HepG2 (cell line): Measurements from ENCODE around the gene OSBPL10. TPM values are rescaled to one million over a fixed set of nuclear protein-coding genes. Genes with fewer than 3 reads are reported as not detected.

Experiments
- ATAC-seq: fragments of 200-7000 bp; cut with Tn5 transposase; 3 replicates; pipeline ENCODE4 v1.9.1; 2020; ENCODE audit warnings: mild to moderate bottlenecking, moderate library complexity
- BruUV-seq: library from RNA; stranded (reverse); fragments of 400-500 nt; replicated peaks from 2 replicates; lab custom pipeline; 2021; lab: Mats Ljungman, UMichigan
- CTCF ChIA-PET: fragments of 300-600 bp; formaldehyde crosslinking; extraction: SDS; loops from one replicate; lab custom pipeline; 2021; ENCODE audit warnings: low total read pairs, inconsistent platforms, low intra/inter-chr PET ratio; lab: Yijun Ruan, JAX
- POLR2A ChIA-PET: fragments of 350-600 bp; sonication (Branson Sonifier 250); formaldehyde crosslinking; loops from one replicate; lab custom pipeline; 2020; ENCODE audit warnings: antibody characterized with exemption, inconsistent platforms; lab: Yijun Ruan, JAX
- DNase-seq: peaks from one replicate; pipeline ENCODE4 v3.0.0-alpha.2; 2015; ENCODE audit warnings: low spot score
- FAIRE-seq: peaks from 3 replicates; lab custom pipeline; 2011; peaks lifted over from hg19 to GRCh38; lab: Jason Lieb, UNC
- H2AFZ ChIP-seq: one replicate; pipeline ENCODE4 v1.6.1; 2011; ENCODE audit warnings: low read length, inconsistent platforms
- H3K27ac ChIP-seq: fragments of 300-600 bp; 3 replicates; pipeline ENCODE4 v1.8.0; 2011; ENCODE audit warnings: mixed run types, mild to moderate bottlenecking, mixed read lengths, low read length, inconsistent platforms; ENCODE audit not compliant: insufficient read depth; ENCODE audit errors: extremely low read length
- H3K27me3 ChIP-seq, 2 experiments: fragments of 200-600 bp in 1 of 2; 2 replicates in 1 of 2; 3 replicates in 1 of 2; pipeline versions ENCODE4 v1.6.0 to v1.8.0; 2011; ENCODE audit warnings: low read length in 2 of 2, mild to moderate bottlenecking in 2 of 2, moderate library complexity in 2 of 2, inconsistent platforms in 1 of 2; ENCODE audit not compliant: insufficient read depth in 2 of 2, control insufficient read depth in 1 of 2
- H3K36me3 ChIP-seq, 2 experiments: fragments of 200-600 bp in 1 of 2; replicated peaks in 1 of 2; 2 replicates in 1 of 2; 3 replicates in 1 of 2; pipeline versions ENCODE4 v1.5.1 to v1.8.0; 2011; ENCODE audit warnings: low read length in 2 of 2, inconsistent platforms in 1 of 2; ENCODE audit not compliant: insufficient read depth in 2 of 2, control insufficient read depth in 1 of 2
- H3K4me1 ChIP-seq: 2 replicates; pipeline ENCODE4 v1.5.1; 2012; ENCODE audit warnings: low read length, inconsistent platforms; ENCODE audit not compliant: insufficient read depth
- H3K4me2 ChIP-seq: 2 replicates; pipeline ENCODE4 v1.6.0; 2011; ENCODE audit warnings: low read depth, low read length, inconsistent platforms
- H3K4me3 ChIP-seq, 3 experiments: fragments of 200-600 bp in 1 of 3; sonication (generic), shearing (Covaris generic) in 1 of 3; replicated peaks in 1 of 3; 2 replicates each; pipeline ENCODE4 v1.5.1; 2011 to 2016; ENCODE audit warnings: low read length in 3 of 3, inconsistent platforms in 2 of 3, low read depth in 2 of 3, mild to moderate bottlenecking in 2 of 3, control low read depth in 1 of 3, mixed read lengths in 1 of 3; ENCODE audit not compliant: insufficient read depth in 1 of 3
- H3K79me2 ChIP-seq: one replicate; pipeline ENCODE4 v1.6.1; 2011; ENCODE audit warnings: low read length, inconsistent platforms; ENCODE audit not compliant: insufficient read depth
- H3K9ac ChIP-seq: 2 replicates; pipeline ENCODE4 v1.6.0; 2011; ENCODE audit warnings: mild to moderate bottlenecking, low read depth, low read length, inconsistent platforms; ENCODE audit not compliant: insufficient read depth
- H3K9me3 ChIP-seq: 2 replicates; pipeline ENCODE4 v1.5.1; 2012; ENCODE audit warnings: mild to moderate bottlenecking, low read length
- H4K20me1 ChIP-seq: 2 replicates; pipeline ENCODE4 v1.6.0; 2011; ENCODE audit warnings: inconsistent platforms, mild to moderate bottlenecking, low read length, moderate library complexity; ENCODE audit not compliant: insufficient read depth
- RFX1 ChIP-seq: fragments of 450-650 bp; IDR thresholded peaks from 2 replicates; pipeline ENCODE4 v1.6.1; 2017
- TBX2 ChIP-seq: sonication (generic); formaldehyde crosslinking; IDR thresholded peaks from 2 replicates; pipeline ENCODE4 v1.5.0; 2020; ENCODE audit warnings: missing genetic modification reagents, mild to moderate bottlenecking, borderline replicate concordance
- ZNF496 ChIP-seq: sonication (generic); formaldehyde crosslinking; IDR thresholded peaks from 2 replicates; pipeline ENCODE4 v1.8.1; 2023; ENCODE audit warnings: mild to moderate bottlenecking, moderate library complexity, missing genetic modification reagents; ENCODE audit not compliant: insufficient replicate concordance
- ZNF713 ChIP-seq: sonication (generic); formaldehyde crosslinking; IDR thresholded peaks from 2 replicates; pipeline ENCODE4 v1.4.0; 2020; ENCODE audit warnings: mild to moderate bottlenecking, missing genetic modification reagents
- ZNF879 ChIP-seq: sonication (generic); formaldehyde crosslinking; IDR thresholded peaks from 2 replicates; pipeline ENCODE4 v1.8.1; 2023; ENCODE audit warnings: missing genetic modification reagents
- WGBS: methylation state at CpG from one replicate; pipeline ENCODE4 v1.1.6; 2017; ENCODE audit warnings: low lambda C conversion rate; 5-methylcytosine and 5-hydroxymethylcytosine counted together
- in situ Hi-C: cut with HindIII; loops from 2 replicates; pipeline ENCODE4 v1.10.0; 2017; ENCODE audit warnings: low pct_unique_long_range_greater_than_20kb; ENCODE audit not compliant: extremely low pct_ligation_motif_present
- intact Hi-C: fragments of 100-400 bp; cut with micrococcal nuclease; formaldehyde crosslinking; loops from one replicate; pipeline ENCODE4 v1.10.0; 2022; ENCODE audit not compliant: unreplicated experiment
- polyA plus RNA-seq, 8 experiments: library from polyadenylated mRNA; depleted of rRNA in 3 of 8; stranded (reverse) in 7 of 8; unstranded in 1 of 8; fragments of >200 nt; fragmentation: Illumina TruSeq in 4 of 8; extraction: Trizol in 4 of 8; gene quantifications; 2 replicates each; pipeline versions ENCODE4 v1.2.1 to v1.2.3, GENCODE V29; 2011 to 2016; ENCODE audit warnings: low read depth in 4 of 8, missing spikeins in 1 of 8, mixed read lengths in 1 of 8; ENCODE audit not compliant: insufficient read depth in 1 of 8
- total RNA-seq, 5 experiments: library from RNA; depleted of rRNA; stranded (reverse); fragments of >200 nt; fragmentation: Illumina TruSeq; extraction: Trizol; gene quantifications; 2 replicates each; pipeline ENCODE4 v1.2.3, GENCODE V29; 2016; ENCODE audit warnings: low read depth in 1 of 5
- TF ChIP-seq, protein P1 (sequence below): sonication (generic); formaldehyde crosslinking; IDR thresholded peaks from 2 replicates; pipeline ENCODE4 v1.5.1; 2020; ENCODE audit warnings: missing genetic modification reagents, mild to moderate bottlenecking, borderline replicate concordance
- TF ChIP-seq, protein P2 (sequence below), 2 experiments: fragments of 450-650 bp in 1 of 2; sonication (generic) in 1 of 2; formaldehyde crosslinking; IDR thresholded peaks; 2 replicates each; pipeline versions ENCODE4 v1.5.0 to v1.8.0; 2020 to 2022; ENCODE audit warnings: mild to moderate bottlenecking in 1 of 2, missing genetic modification reagents in 1 of 2

The OSBPL10 gene
- total and polyA plus RNA-seq, 2 of the 13 experiments (the other 11 are each of a cell fraction or from before 2014, with no cell fraction given) = 10.3 to 28.6 TPM

DNA sequence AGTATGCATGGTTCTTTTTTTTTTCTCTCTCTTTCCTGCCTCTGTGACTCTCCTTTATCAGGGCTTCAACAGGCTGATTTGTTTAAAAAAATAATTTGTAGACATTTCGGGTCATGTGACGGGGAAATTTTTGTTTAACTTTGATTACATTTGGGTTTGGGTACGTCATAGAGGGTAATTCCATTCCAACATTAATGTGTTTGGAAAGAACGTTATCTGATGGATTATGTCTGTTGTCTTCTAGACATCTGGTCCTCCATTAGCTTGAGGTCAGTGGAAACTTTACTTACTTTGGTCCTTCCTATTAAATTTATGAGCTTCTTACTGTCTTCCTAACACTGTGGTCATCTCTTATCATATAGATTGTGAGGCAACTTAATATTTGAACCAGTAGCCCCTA is 367.4 kb downstream of the OSBPL10 start:
- Histone ChIP-seq H3K9ac (no peak overlapping the region), H3K4me2 (no peak overlapping the region), H3K27me3 (no peaks in the 10 kb centered on the region), H2AFZ (no peak overlapping the region), H3K9me3 (no peaks in the 10 kb centered on the region), H3K36me3 (peaks cover 0 to 4% of the 10 kb centered on the region in 2 experiments; a peak in 3 of 5 replicates), H4K20me1 (0 out of 2 replicates have a peak, but pooled peaks cover 3% of the 10 kb centered on the region), H3K79me2 (peaks cover 5% of the 10 kb centered on the region), H3K4me3 (no peak overlapping the region), H3K27ac (no peak overlapping the region), H3K4me1 (no peaks in the 10 kb centered on the region)
- no peak for ATAC-seq
- no peak for FAIRE-seq
- in situ Hi-C loops = no loop called here
- POLR2A ChIA-PET = no interaction called here
- no TSS peak for BruUV-seq
- intact Hi-C loops = no loop called here
- TF ChIP-seq ZNF496 (CRISPR knock-in tag) (no peak), TBX2 (CRISPR knock-in tag) (no peak), ZNF713 (no peak), RFX1 (no peak), ZNF879 (CRISPR knock-in tag) (no peak)
- TF ChIP-seq, protein P1, sequence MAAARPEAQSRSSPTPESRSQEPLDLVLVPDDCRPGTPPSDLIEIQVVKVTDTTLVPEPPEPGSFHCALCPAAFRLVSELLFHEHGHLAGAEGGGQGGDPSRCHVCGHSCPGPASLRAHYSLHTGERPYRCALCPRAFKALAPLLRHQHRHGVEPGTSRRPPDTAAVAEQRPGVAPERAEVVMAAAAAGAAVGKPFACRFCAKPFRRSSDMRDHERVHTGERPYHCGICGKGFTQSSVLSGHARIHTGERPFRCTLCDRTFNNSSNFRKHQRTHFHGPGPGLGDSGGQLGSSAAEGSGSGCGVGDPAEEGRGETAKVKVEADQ (CRISPR knock-in tag) = no peak
- TF ChIP-seq, protein P2, sequence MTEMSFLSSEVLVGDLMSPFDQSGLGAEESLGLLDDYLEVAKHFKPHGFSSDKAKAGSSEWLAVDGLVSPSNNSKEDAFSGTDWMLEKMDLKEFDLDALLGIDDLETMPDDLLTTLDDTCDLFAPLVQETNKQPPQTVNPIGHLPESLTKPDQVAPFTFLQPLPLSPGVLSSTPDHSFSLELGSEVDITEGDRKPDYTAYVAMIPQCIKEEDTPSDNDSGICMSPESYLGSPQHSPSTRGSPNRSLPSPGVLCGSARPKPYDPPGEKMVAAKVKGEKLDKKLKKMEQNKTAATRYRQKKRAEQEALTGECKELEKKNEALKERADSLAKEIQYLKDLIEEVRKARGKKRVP (CRISPR knock-in tag; IDR thresholded peaks at IDR 0.05) = no peak
- WGBS = 99% methylated on average over 4 of the region's 4 CpGs
- CTCF ChIA-PET = no interaction called here
- DNase-seq = no peak
